Lower leg skin (tissue), 3 donors: ENCODE data around the gene GRIP1.

Experiments used
- CTCF ChIP-seq, 3 donors: fragments of 450-650 bp; IDR thresholded peaks; one replicate each; pipeline ENCODE4 v1.5.1; 2016; ENCODE audit warnings: antibody characterized with exemption in 3 of 3, mild to moderate bottlenecking in 3 of 3, moderate library complexity in 2 of 3
- POLR2A ChIP-seq, 2 donors: fragments of 450-650 bp; IDR thresholded peaks; one replicate each; pipeline ENCODE4 v1.6.1; 2016 to 2017; ENCODE audit warnings: antibody characterized with exemption in 2 of 2, mild to moderate bottlenecking in 1 of 2, moderate library complexity in 1 of 2

- TF ChIP-seq CTCF (IDR thresholded peaks at IDR 0.05) (no peak), POLR2A (IDR thresholded peaks at IDR 0.05) (no peak)
Measured at GRCh38 chr12:66417217-66417616, 261.7 kb downstream of the GRIP1 start.
